Endodermal cell (in vitro differentiated cells): ENCODE measurements around the gene FKBP15. TPM values are rescaled to one million over a fixed set of nuclear protein-coding genes. Genes with fewer than 3 reads are reported as not detected.
A peak's percentile ranks its signal among the peaks of the same experiment; 100 is the strongest.

Source experiments
- DNase-seq: peaks from one replicate; pipeline ENCODE4 v3.0.0-alpha.2; 2017
- H3K27ac ChIP-seq: 2 replicates; pipeline ENCODE4 v1.5.1; 2013; ENCODE audit warnings: mild to moderate bottlenecking, low read depth, low read length, moderate library complexity
- H3K27me3 ChIP-seq: 2 replicates; pipeline ENCODE4 v1.6.1; 2013; ENCODE audit warnings: mild to moderate bottlenecking, low read length, moderate library complexity; ENCODE audit not compliant: insufficient read depth, control insufficient read depth, poor library complexity, severe bottlenecking
- H3K36me3 ChIP-seq: 2 replicates; pipeline ENCODE4 v1.7.0; 2013; ENCODE audit warnings: mild to moderate bottlenecking, low read length, moderate library complexity; ENCODE audit not compliant: control insufficient read depth, insufficient read depth
- H3K4me1 ChIP-seq: one replicate; pipeline ENCODE4 v1.7.0; 2013; ENCODE audit warnings: low read length; ENCODE audit not compliant: control insufficient read depth, insufficient read depth
- H3K4me3 ChIP-seq: 2 replicates; pipeline ENCODE4 v1.5.1; 2013; ENCODE audit warnings: mild to moderate bottlenecking, low read length, moderate library complexity
- H3K9ac ChIP-seq: 2 replicates; pipeline ENCODE4 v1.6.1; 2013; ENCODE audit warnings: mild to moderate bottlenecking, low read length, moderate library complexity; ENCODE audit not compliant: poor library complexity, severe bottlenecking; ENCODE audit errors: extremely low read depth
- H3K9me3 ChIP-seq: 2 replicates; pipeline ENCODE4 v1.6.1; 2013; ENCODE audit warnings: mild to moderate bottlenecking, low read length, moderate library complexity; ENCODE audit not compliant: control insufficient read depth
- H3K27ac Mint-ChIP-seq: 2 replicates; pipeline ENCODE4 v1.8.0; 2020; ENCODE audit warnings: mixed read lengths
- H3K27me3 Mint-ChIP-seq: 2 replicates; pipeline ENCODE4 v1.8.0; 2021; ENCODE audit warnings: mild to moderate bottlenecking, mixed read lengths; ENCODE audit not compliant: insufficient read depth
- H3K36me3 Mint-ChIP-seq: 2 replicates; pipeline ENCODE4 v1.8.0; 2020; ENCODE audit warnings: low read depth, mixed read lengths
- H3K4me1 Mint-ChIP-seq: 2 replicates; pipeline ENCODE4 v1.8.0; 2020; ENCODE audit warnings: mixed read lengths
- H3K4me3 Mint-ChIP-seq: 2 replicates; pipeline ENCODE4 v1.8.0; 2020; ENCODE audit warnings: mild to moderate bottlenecking, moderate library complexity, mixed read lengths
- H3K9me3 Mint-ChIP-seq: 2 replicates; pipeline ENCODE4 v1.8.0; 2020; ENCODE audit warnings: mild to moderate bottlenecking, mixed read lengths
- CTCF ChIP-seq: fragments of 200-600 bp; sonication (generic); conservative IDR thresholded peaks from 2 replicates; pipeline ENCODE4 v1.5.0; 2021; ENCODE audit warnings: antibody characterized with exemption, mild to moderate bottlenecking
- WGBS, 2 experiments: methylation state at CpG; one replicate each; pipeline versions ENCODE4 v1.1.5 to v1.1.7; 2013; ENCODE audit warnings: missing lambda C conversion rate in 2 of 2, mixed read lengths in 1 of 2; ENCODE audit not compliant: insufficient coverage in 1 of 2, insufficient read length in 1 of 2; 5-methylcytosine and 5-hydroxymethylcytosine counted together
- total RNA-seq, 2 donors: library from RNA; stranded (reverse); fragmentation: NEBNext Ultra II Directional in 1 of 2; extraction: Animal tissue kit (Norgen Biotek cat#: 25700) in 1 of 2; gene quantifications; 2 replicates in 1 of 2; 3 replicates in 1 of 2; pipeline ENCODE4 v1.2.1, GENCODE V29; 2021

Gene FKBP15
- total RNA-seq, 2 donors from 2014 or later, result 17.1 to 19.6 TPM

- Mint-ChIP-seq H3K9me3 (no peaks in the 10 kb centered on the region), H3K27me3 (peaks cover 11% of the 10 kb centered on the region), H3K27ac (no peak overlapping the region), H3K4me1 (peaks cover 30% of the 10 kb centered on the region), H3K4me3 (no peak overlapping the region), H3K36me3 (peaks cover 7% of the 10 kb centered on the region)
- Histone ChIP-seq H3K27me3 (peaks cover 8% of the 10 kb centered on the region), H3K36me3 (peaks cover 17% of the 10 kb centered on the region), H3K4me1 (peaks cover 19% of the 10 kb centered on the region), H3K4me3 (no peak overlapping the region), H3K27ac (no peak overlapping the region), H3K9me3 (no peaks in the 10 kb centered on the region), H3K9ac (no peak overlapping the region)
- TF ChIP-seq CTCF, result peak; percentile 42
- WGBS, 2 experiments, result 84 to 91% methylated on average over 1 of the region's 1 CpG
- DNase-seq, result no peak
Observed at GRCh38 chr9:113156880-113157279, 64.2 kb downstream of the FKBP15 start.

- H3K36me3 Mint-ChIP-seq, result peaks cover 6% of the 10 kb centered on the region
- Histone ChIP-seq H3K36me3 (peaks cover 11% of the 10 kb centered on the region), H3K9ac (no peak overlapping the region), H3K27me3 (peaks cover 13% of the 10 kb centered on the region), H3K4me3 (no peak overlapping the region), H3K27ac (no peak overlapping the region), H3K9me3 (no peaks in the 10 kb centered on the region), H3K4me1 (peaks cover 19% of the 10 kb centered on the region)
- peaks cover 17% of the 10 kb centered on the region for H3K27me3 Mint-ChIP-seq
- DNase-seq, result no peak
- no peak overlapping the region for H3K4me3 Mint-ChIP-seq
- H3K4me1 Mint-ChIP-seq, result peaks cover 26% of the 10 kb centered on the region
- TF ChIP-seq CTCF, result no peak
- H3K9me3 Mint-ChIP-seq, result no peaks in the 10 kb centered on the region
- 59 to 61% methylated on average over 3 to 6 of the region's 7 CpGs for WGBS, 2 experiments
- peak overlapping the region; percentile 74 for H3K27ac Mint-ChIP-seq
Observed at GRCh38 chr9:113155911-113156588, 65.0 kb downstream of the FKBP15 start.

GRCh38 chr9:113154946-113155345, 66.1 kb downstream of the FKBP15 start:
- H3K4me3 Mint-ChIP-seq, result no peak overlapping the region
- H3K36me3 Mint-ChIP-seq, result peaks cover 4% of the 10 kb centered on the region
- peaks cover 22% of the 10 kb centered on the region for H3K4me1 Mint-ChIP-seq

More at GRCh38 chr9:113154946-113155345, 66.1 kb downstream of the FKBP15 start:
- peaks cover 13% of the 10 kb centered on the region for H3K27me3 ChIP-seq
- WGBS, 2 experiments, result 91 to 100% methylated on average over 2 of the region's 2 CpGs
- no peak overlapping the region for H3K27ac ChIP-seq
- H3K9ac ChIP-seq, result no peak overlapping the region
- no peak for TF ChIP-seq CTCF
- peaks cover 17% of the 10 kb centered on the region for H3K27me3 Mint-ChIP-seq
- no peak overlapping the region for H3K27ac Mint-ChIP-seq
- DNase-seq, result no peak
- no peaks in the 10 kb centered on the region for H3K9me3 ChIP-seq
- H3K4me1 ChIP-seq, result peaks cover 19% of the 10 kb centered on the region
- H3K9me3 Mint-ChIP-seq, result no peaks in the 10 kb centered on the region
- no peak overlapping the region for H3K4me3 ChIP-seq
- peaks cover 6% of the 10 kb centered on the region for H3K36me3 ChIP-seq
